Endothelial cell of umbilical vein (primary cell): ENCODE data around the gene PXMP4. TPM values are rescaled to one million over a fixed set of nuclear protein-coding genes. Genes with fewer than 3 reads are reported as not detected.

ENCODE experiments used
- BruUV-seq: library from RNA; stranded (reverse); fragments of 400-500 nt; replicated peaks from 2 replicates; lab custom pipeline; 2021; lab: Mats Ljungman, UMichigan
- CTCF ChIA-PET: fragments of 300-600, 350-600 bp; sonication (Branson Sonifier 250); formaldehyde crosslinking; loops from one replicate; lab custom pipeline; 2021; ENCODE audit warnings: antibody characterized with exemption, inconsistent platforms; lab: Charles Lee
- POLR2A ChIA-PET: fragments of 300-600, 350-600 bp; sonication (Branson Sonifier 250); formaldehyde crosslinking; loops from one replicate; lab custom pipeline; 2021; ENCODE audit warnings: antibody characterized with exemption, inconsistent platforms; lab: Charles Lee
- DNase-seq: peaks from one replicate; pipeline ENCODE4 v3.0.0-alpha.2; 2011; ENCODE audit warnings: low read depth, low spot score
- FAIRE-seq: peaks from 2 replicates; lab custom pipeline; 2011; peaks lifted over from hg19 to GRCh38; lab: Jason Lieb, UNC
- H2AFZ ChIP-seq: 2 replicates; pipeline ENCODE4 v1.6.0; 2012; ENCODE audit warnings: low read depth, low read length, control low read depth, inconsistent platforms
- H3K27ac ChIP-seq: 2 replicates; pipeline ENCODE4 v1.5.1; 2011; ENCODE audit warnings: low read depth, mild to moderate bottlenecking, control low read depth, low read length, moderate library complexity; ENCODE audit not compliant: insufficient read depth
- H3K27me3 ChIP-seq, 2 experiments: 2 replicates each; pipeline versions ENCODE4 v1.6.0 to v1.6.1; 2011; ENCODE audit warnings: low read length in 2 of 2, mixed read lengths in 1 of 2; ENCODE audit not compliant: control insufficient read depth in 2 of 2, insufficient read depth in 2 of 2
- H3K36me3 ChIP-seq, 2 experiments: 2 replicates in 1 of 2; 3 replicates in 1 of 2; pipeline ENCODE4 v1.5.1; 2011; ENCODE audit warnings: low read length in 2 of 2, mild to moderate bottlenecking in 1 of 2, moderate library complexity in 1 of 2; ENCODE audit not compliant: control insufficient read depth in 2 of 2, insufficient read depth in 2 of 2; ENCODE audit errors: extremely low read depth in 1 of 2
- H3K4me1 ChIP-seq: 3 replicates; pipeline ENCODE4 v1.5.1; 2011; ENCODE audit warnings: mild to moderate bottlenecking, low read length; ENCODE audit not compliant: control insufficient read depth, insufficient read depth; ENCODE audit errors: extremely low read depth
- H3K4me2 ChIP-seq: 2 replicates; pipeline ENCODE4 v1.6.1; 2011; ENCODE audit warnings: low read length, control low read depth, mixed read lengths; ENCODE audit not compliant: insufficient read depth
- H3K4me3 ChIP-seq, 3 experiments: fragments of 200-600 bp in 1 of 3; sonication (generic), shearing (Covaris generic) in 1 of 3; replicated peaks in 1 of 3; 2 replicates each; pipeline ENCODE4 v1.5.1; 2011 to 2016; ENCODE audit warnings: control low read depth in 3 of 3, low read length in 3 of 3, mild to moderate bottlenecking in 2 of 3, inconsistent platforms in 1 of 3, low read depth in 1 of 3, moderate library complexity in 1 of 3; ENCODE audit not compliant: insufficient read depth in 1 of 3
- H3K79me2 ChIP-seq: 2 replicates; pipeline ENCODE4 v1.6.0; 2012; ENCODE audit warnings: low read length, inconsistent platforms; ENCODE audit not compliant: control insufficient read depth, insufficient read depth
- H3K9ac ChIP-seq: replicated peaks from 2 replicates; pipeline ENCODE3; 2011; ENCODE audit warnings: low read length, control low read depth; ENCODE audit not compliant: insufficient read depth; ENCODE audit errors: extremely low read depth
- H3K9me1 ChIP-seq: replicated peaks from 3 replicates; pipeline ENCODE4 v1.6.0; 2011; ENCODE audit warnings: mild to moderate bottlenecking, low read length; ENCODE audit not compliant: control insufficient read depth, insufficient read depth; ENCODE audit errors: extremely low read depth
- H3K9me3 ChIP-seq: replicated peaks from 2 replicates; pipeline ENCODE4 v1.5.1; 2012; ENCODE audit warnings: low read length, inconsistent platforms; ENCODE audit not compliant: control insufficient read depth, insufficient read depth
- H4K20me1 ChIP-seq: replicated peaks from 2 replicates; pipeline ENCODE3; 2011; ENCODE audit warnings: mild to moderate bottlenecking, low read length; ENCODE audit not compliant: control insufficient read depth, insufficient read depth; ENCODE audit errors: extremely low read depth
- EZH2 ChIP-seq: IDR thresholded peaks from 2 replicates; pipeline ENCODE4 v1.6.1; 2012; ENCODE audit warnings: borderline replicate concordance, low read depth, mild to moderate bottlenecking, moderate library complexity, low read length, inconsistent platforms; ENCODE audit not compliant: severe bottlenecking
- FOS ChIP-seq: IDR thresholded peaks from 2 replicates; pipeline ENCODE4 v1.6.1; 2011; ENCODE audit warnings: mild to moderate bottlenecking, low read length, moderate library complexity, borderline replicate concordance; ENCODE audit not compliant: insufficient read depth
- GATA2 ChIP-seq: IDR thresholded peaks from 2 replicates; pipeline ENCODE4 v1.7.0; 2011; ENCODE audit warnings: low read depth, mild to moderate bottlenecking, moderate library complexity, mixed read lengths, low read length; ENCODE audit not compliant: insufficient read length, insufficient read depth
- JUN ChIP-seq: IDR thresholded peaks from 2 replicates; pipeline ENCODE4 v1.6.1; 2011; ENCODE audit warnings: borderline replicate concordance, low read depth; ENCODE audit not compliant: insufficient read length, insufficient read depth
- MYC ChIP-seq: IDR thresholded peaks from one replicate; pipeline ENCODE4 v1.6.1; 2011; ENCODE audit warnings: mild to moderate bottlenecking, low read depth, low read length
- POLR2A ChIP-seq: IDR thresholded peaks from 2 replicates; pipeline ENCODE4 v1.6.1; 2012; ENCODE audit warnings: low read depth, mild to moderate bottlenecking, control low read depth, low read length
- POLR2AphosphoS5 ChIP-seq: IDR thresholded peaks from 2 replicates; pipeline ENCODE4 v1.6.1; 2012; ENCODE audit warnings: low read depth, mild to moderate bottlenecking, control low read depth, low read length, moderate library complexity; ENCODE audit not compliant: insufficient read depth
- dilution Hi-C: fragments of 300-500 bp; cut with MboI; formaldehyde crosslinking; loops from one replicate; pipeline ENCODE4 v1.15.0; 2019; ENCODE audit warnings: low sequenced_read_pairs; ENCODE audit not compliant: extremely low pct_ligation_motif_present
- intact Hi-C: fragments of 100-400 bp; cut with micrococcal nuclease; formaldehyde crosslinking; loops from one replicate; pipeline ENCODE4 v1.10.0; 2022
- polyA plus RNA-seq, 4 experiments: library from polyadenylated mRNA; depleted of rRNA in 3 of 4; stranded (reverse) in 3 of 4; unstranded in 1 of 4; fragments of >200 nt; gene quantifications; 2 replicates each; pipeline versions ENCODE4 v1.2.1 to v1.2.3, GENCODE V29; 2011 to 2012; ENCODE audit warnings: missing spikeins in 1 of 4
- total RNA-seq: library from RNA; stranded (reverse); gene quantifications from 2 replicates; pipeline ENCODE4 v1.2.3, GENCODE V29; 2021
- TF ChIP-seq, protein P1 (sequence below): IDR thresholded peaks from 2 replicates; pipeline ENCODE4 v1.6.1; 2011; ENCODE audit not compliant: insufficient read depth, insufficient read length
- TF ChIP-seq, protein P2 (sequence below), 2 donors: IDR thresholded peaks; 1 replicate in 1 of 2; 2 replicates in 1 of 2; pipeline ENCODE4 v1.5.1; 2011; ENCODE audit warnings: low read length in 2 of 2, mild to moderate bottlenecking in 2 of 2, moderate library complexity in 2 of 2, control low read depth in 1 of 2, inconsistent platforms in 1 of 2, low read depth in 1 of 2; ENCODE audit not compliant: insufficient read depth in 1 of 2; ENCODE audit errors: extremely low read depth in 1 of 2

The PXMP4 gene
- total and polyA plus RNA-seq, 2 donors (not counting 3 experiments of a cell fraction or from before 2014, with no cell fraction given), result 6.9 to 8.5 TPM

DNA sequence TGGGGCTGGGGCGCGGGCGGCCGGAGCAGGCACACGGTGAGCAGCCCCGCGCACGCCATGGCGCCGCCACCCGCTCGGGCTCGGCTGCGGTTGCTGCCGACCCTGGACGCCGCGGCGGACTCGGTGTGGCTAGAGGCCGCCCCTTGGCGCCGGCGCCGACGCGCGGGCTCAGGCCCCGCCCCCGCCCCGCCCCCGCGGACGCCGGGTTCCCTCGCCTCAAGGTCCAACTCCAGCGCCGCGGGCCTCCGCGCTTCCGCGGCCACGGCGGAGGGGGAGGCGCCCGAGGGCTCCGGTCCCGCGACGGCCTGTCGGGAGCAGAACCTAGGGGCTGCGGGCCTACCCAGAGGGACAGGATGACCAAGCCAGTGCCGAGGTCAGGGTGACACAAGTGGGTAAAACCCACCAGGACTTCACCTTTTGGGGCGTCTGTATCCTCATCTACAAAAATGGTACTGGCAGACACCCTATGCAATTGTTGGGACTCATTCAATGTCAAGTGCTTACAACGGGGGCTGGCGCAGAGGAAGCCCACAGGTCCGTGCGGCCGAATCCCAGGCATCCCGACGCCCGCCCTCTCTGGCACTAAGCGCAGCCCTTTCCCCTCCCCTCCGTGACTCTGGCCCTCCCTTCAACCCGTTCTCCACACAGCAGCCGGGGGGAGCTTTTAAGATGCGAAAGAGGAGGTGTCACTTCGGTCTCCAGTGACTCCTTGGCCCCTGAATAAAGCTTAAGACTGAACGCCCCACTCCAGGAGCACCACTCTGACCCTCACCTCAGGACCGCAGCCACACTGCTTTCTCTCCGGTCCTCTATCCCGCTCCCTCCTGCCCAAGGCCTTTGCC, 45.6 kb downstream of the PXMP4 start, which contains the start of gene NECAB3:
NECAB3 (minus strand) TSS at position 135 of the 842 bp plus-strand sequence; CDS start at position 59, 76 bp downstream.
- peak within 1 kb of the TSS; percentile 63 for H3K9ac ChIP-seq
- CTCF ChIA-PET, result no interaction called here
- FAIRE-seq (peak; percentile 80), DNase-seq (peak; percentile 84)
- no peaks in the 10 kb centered on the region for H3K36me3 ChIP-seq
- no peaks in the 10 kb centered on the region for H3K9me1 ChIP-seq
- H3K27me3 ChIP-seq, result no peaks in the 10 kb centered on the region
- no peaks in the 10 kb centered on the region for H3K79me2 ChIP-seq
- peak within 1 kb of the TSS; percentile 47 to 56 (median 47) for H3K4me3 ChIP-seq
- TF ChIP-seq POLR2AphosphoS5 (peak; percentile 76), POLR2A (peak; percentile 68)
- TF ChIP-seq, protein P1, sequence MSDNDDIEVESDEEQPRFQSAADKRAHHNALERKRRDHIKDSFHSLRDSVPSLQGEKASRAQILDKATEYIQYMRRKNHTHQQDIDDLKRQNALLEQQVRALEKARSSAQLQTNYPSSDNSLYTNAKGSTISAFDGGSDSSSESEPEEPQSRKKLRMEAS, result no peak
- peak within 1 kb of the TSS; percentile 30 for H3K27ac ChIP-seq
- no TSS peak for BruUV-seq
- peaks cover 15% of the 10 kb centered on the region for H3K4me1 ChIP-seq
- H3K9me3 ChIP-seq, result no peaks in the 10 kb centered on the region
- H3K4me2 ChIP-seq, result peak within 1 kb of the TSS; percentile 54
- POLR2A ChIA-PET, result no interaction called here
- H4K20me1 ChIP-seq, result no peaks in the 10 kb centered on the region
- dilution Hi-C loops, result no loop called here
- intact Hi-C loops, result loop anchor here (1.0 kb wide), 2 partner anchors 10 to 57 kb away; partner anchors contain the start of gene ZNF341
- peak within 1 kb of the TSS; percentile 74 for H2AFZ ChIP-seq

DNA sequence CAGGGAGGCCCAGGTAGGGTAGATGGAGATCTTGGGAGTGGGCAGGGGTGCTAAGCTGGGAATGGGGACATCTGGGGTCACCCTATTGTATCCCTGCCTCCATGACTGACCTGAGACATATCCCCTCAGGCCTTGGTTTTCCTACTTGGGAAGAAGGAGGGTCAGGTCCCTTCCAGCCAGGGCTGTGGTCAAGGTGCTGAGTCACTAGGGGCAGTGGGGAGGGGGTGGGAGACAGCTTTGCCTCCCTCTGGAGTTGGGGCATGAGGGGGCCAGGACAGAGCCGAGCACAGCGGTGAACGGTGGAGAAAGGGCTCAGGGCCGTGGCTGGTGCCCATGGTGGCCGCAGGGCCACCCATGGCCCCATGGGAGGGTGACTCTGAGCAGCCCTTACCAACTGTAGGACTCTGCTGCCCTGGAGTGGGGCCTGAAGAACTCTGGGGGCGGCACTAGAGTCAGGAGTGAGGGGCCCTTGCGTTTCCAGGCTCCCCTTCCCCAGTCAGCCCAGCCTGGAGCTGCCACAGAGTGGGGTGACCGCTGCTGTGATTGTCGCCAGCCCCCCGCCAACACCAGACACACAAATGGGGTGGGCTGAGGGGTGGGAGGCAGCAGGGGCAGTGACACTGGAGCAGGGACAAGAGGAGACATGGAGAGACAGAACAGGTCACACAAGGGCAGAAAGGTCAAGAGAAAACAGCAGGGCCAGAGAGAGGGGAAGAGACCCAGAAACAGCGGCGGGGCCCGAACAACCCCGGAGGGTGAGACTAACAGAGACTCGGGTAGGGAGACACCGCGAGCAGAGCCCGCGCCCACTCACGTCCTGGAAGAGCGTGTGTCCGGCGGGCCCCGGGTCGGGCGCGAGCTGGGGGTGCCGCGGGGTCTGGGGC, 46.5 kb downstream of the PXMP4 start:
- Histone ChIP-seq H3K27ac (peak overlapping the region; percentile 30), H3K4me2 (peak overlapping the region; percentile 37), H3K9ac (peak overlapping the region; percentile 63), H3K9me3 (no peaks in the 10 kb centered on the region), H4K20me1 (no peaks in the 10 kb centered on the region), H3K27me3 (no peaks in the 10 kb centered on the region), H3K4me3 (peak overlapping the region; percentile 47 to 56 (median 47)), H3K9me1 (no peaks in the 10 kb centered on the region), H3K79me2 (no peaks in the 10 kb centered on the region), H3K4me1 (peaks cover 15% of the 10 kb centered on the region), H2AFZ (peak overlapping the region; percentile 74), H3K36me3 (peaks cover 0 to 1% of the 10 kb centered on the region in 2 experiments)
- intact Hi-C loops, result loop anchor here (1.0 kb wide), 2 partner anchors 11 to 58 kb away; partner anchors contain the start of gene ZNF341
- TSS peak; percentile 16 for BruUV-seq
- FAIRE-seq (peak; percentile 52), DNase-seq (no peak)
- ChIA-PET CTCF (interaction anchor here (0.6 to 1.4 kb wide), 2 partner anchors 90 to 216 kb away, joined by 4 to 5 read pairs; no protein-coding TSS in a partner anchor), POLR2A (no interaction called here)
- TF ChIP-seq MYC (no peak), POLR2AphosphoS5 (no peak), FOS (no peak), JUN (no peak), EZH2 (no peak), GATA2 (no peak), POLR2A (no peak)
- TF ChIP-seq, protein P1, result no peak
- TF ChIP-seq, protein P2, sequence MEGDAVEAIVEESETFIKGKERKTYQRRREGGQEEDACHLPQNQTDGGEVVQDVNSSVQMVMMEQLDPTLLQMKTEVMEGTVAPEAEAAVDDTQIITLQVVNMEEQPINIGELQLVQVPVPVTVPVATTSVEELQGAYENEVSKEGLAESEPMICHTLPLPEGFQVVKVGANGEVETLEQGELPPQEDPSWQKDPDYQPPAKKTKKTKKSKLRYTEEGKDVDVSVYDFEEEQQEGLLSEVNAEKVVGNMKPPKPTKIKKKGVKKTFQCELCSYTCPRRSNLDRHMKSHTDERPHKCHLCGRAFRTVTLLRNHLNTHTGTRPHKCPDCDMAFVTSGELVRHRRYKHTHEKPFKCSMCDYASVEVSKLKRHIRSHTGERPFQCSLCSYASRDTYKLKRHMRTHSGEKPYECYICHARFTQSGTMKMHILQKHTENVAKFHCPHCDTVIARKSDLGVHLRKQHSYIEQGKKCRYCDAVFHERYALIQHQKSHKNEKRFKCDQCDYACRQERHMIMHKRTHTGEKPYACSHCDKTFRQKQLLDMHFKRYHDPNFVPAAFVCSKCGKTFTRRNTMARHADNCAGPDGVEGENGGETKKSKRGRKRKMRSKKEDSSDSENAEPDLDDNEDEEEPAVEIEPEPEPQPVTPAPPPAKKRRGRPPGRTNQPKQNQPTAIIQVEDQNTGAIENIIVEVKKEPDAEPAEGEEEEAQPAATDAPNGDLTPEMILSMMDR (IDR thresholded peaks at IDR 0.05; ENCODE audit: extremely low read depth in 1 of 2, insufficient read depth in 1 of 2, low read depth in 1 of 2, low read length in 2 of 2), result no peak
- dilution Hi-C loops, result no loop called here
